ENCODE results near the gene DAZAP1. TPM values are rescaled to one million over a fixed set of nuclear protein-coding genes. Genes with fewer than 3 reads are reported as not detected.

The DAZAP1 gene
- polyA plus RNA-seq, 2 donors: 64.9 to 75.3 TPM

DNA sequence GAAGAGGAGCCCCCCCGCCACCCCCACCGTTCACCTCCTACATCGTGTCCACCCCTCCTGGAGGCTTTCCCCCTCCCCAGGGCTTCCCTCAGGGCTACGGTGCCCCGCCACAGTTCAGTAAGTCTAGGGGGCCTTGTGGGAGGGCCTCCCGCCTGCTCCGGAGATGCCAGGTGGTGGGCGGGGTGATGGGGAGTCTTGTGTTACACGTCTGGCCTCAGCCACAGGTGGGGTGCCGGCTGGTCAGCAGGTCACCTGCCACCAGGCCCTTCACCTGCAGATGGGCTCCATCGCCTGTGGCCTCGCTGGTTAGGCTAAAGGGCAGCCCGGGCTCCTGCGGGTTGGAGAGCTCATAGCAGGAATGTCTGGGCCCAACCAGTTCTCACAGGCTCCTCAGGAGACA is 22.9 kb downstream of the DAZAP1 start:
- 86 to 89% methylated on average over 14 of the region's 14 CpGs for WGBS, 2 donors

DNA sequence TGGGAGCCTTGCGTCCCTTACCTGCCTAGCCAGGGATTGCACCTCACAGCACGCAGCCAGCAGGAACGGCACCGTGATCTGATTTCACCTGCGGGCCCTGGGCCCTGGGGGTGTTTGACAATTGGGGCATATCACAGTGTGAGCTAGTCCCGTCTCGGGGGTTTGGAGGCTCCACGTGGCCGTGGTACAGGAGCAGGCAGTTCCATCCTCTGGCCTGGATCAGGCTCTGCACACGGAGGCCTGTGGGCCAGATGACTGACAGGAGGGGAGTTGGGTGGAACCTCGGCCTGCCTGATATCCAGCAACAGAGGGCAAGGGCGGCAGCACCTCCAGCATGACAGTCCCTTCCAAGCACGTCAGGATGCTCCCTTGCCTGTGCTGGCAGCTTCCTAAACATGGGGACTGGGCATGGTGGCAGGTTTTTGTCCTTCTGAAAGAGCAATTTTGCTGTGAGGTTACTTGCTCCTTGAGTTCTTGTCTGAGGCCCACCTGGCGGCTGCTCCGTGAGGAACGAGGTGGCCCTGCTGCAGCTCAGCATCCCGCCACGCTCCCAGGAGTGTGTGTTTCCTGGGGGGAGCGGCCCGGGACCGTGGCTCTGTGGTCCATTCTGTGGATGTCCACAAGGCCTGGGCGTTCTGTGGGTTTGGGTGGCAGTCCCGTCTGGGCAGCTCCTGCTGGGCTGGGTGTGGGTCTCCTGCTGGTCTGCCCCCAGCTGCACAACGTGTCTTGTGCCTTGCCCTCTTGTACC is 24.5 kb downstream of the DAZAP1 start:
- 87 to 92% methylated on average over 24 of the region's 24 CpGs for WGBS, 2 donors
- Histone ChIP-seq H3K4me3 (ENCODE audit: low read depth in 1 of 2, low read length in 2 of 2) (no peak overlapping the region), H3K36me3 (ENCODE audit: control insufficient read depth in 2 of 2, insufficient read depth in 2 of 2, low read length in 1 of 2) (peaks cover 11 to 62% of the 10 kb centered on the region in 2 donors), H3K27me3 (ENCODE audit: control insufficient read depth in 1 of 2, insufficient read depth in 2 of 2, low read length in 2 of 2) (no peaks in the 10 kb centered on the region), H3K4me1 (ENCODE audit: control insufficient read depth in 2 of 2, insufficient read depth in 2 of 2, low read length in 1 of 2) (peaks cover 0 to 4% of the 10 kb centered on the region in 2 donors), H3K9me3 (ENCODE audit: control insufficient read depth in 2 of 2, insufficient read depth in 1 of 2, low read depth in 1 of 2, low read length in 1 of 2) (no peaks in the 10 kb centered on the region), H3K27ac (ENCODE audit: low read depth in 2 of 2, low read length in 1 of 2) (no peak overlapping the region)

More for the DNA sequence above, 22.9 kb downstream of the DAZAP1 start:
- Histone ChIP-seq H3K4me1 (ENCODE audit: control insufficient read depth in 2 of 2, insufficient read depth in 2 of 2, low read length in 1 of 2) (peaks cover 1 to 2% of the 10 kb centered on the region in 2 donors), H3K27ac (ENCODE audit: low read depth in 2 of 2, low read length in 1 of 2) (no peak overlapping the region), H3K36me3 (ENCODE audit: control insufficient read depth in 2 of 2, insufficient read depth in 2 of 2, low read length in 1 of 2) (peaks cover 14 to 65% of the 10 kb centered on the region in 2 donors), H3K27me3 (ENCODE audit: control insufficient read depth in 1 of 2, insufficient read depth in 2 of 2, low read length in 2 of 2) (no peaks in the 10 kb centered on the region), H3K4me3 (ENCODE audit: low read depth in 1 of 2, low read length in 2 of 2) (no peak overlapping the region), H3K9me3 (ENCODE audit: control insufficient read depth in 2 of 2, insufficient read depth in 1 of 2, low read depth in 1 of 2, low read length in 1 of 2) (no peaks in the 10 kb centered on the region)

DNA sequence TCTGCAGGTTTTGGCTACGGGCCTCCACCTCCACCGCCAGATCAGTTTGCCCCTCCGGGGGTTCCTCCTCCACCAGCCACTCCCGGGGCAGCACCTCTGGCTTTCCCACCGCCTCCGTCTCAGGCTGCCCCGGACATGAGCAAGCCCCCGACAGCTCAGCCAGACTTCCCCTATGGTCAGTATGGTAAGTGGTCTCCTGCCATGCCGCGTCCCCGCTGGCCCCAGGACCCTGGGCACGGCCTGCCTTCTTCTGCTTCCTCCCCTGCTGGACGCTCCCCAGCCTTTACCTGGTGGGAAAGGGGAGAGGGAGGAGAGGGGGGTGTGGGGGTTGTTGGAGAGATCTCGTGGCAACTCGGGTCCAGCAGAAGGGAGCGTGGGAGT is 25.1 kb downstream of the DAZAP1 start:
- peaks cover 11 to 56% of the 10 kb centered on the region in 2 donors for H3K36me3 ChIP-seq (ENCODE audit: control insufficient read depth in 2 of 2, insufficient read depth in 2 of 2, low read length in 1 of 2)
- WGBS, 2 donors: 86 to 88% methylated on average over 16 of the region's 16 CpGs
- no peaks in the 10 kb centered on the region for H3K27me3 ChIP-seq (ENCODE audit: control insufficient read depth in 1 of 2, insufficient read depth in 2 of 2, low read length in 2 of 2)
- H3K9me3 ChIP-seq (ENCODE audit: control insufficient read depth in 2 of 2, insufficient read depth in 1 of 2, low read depth in 1 of 2, low read length in 1 of 2): no peaks in the 10 kb centered on the region
- peaks cover 0 to 4% of the 10 kb centered on the region in 2 donors for H3K4me1 ChIP-seq (ENCODE audit: control insufficient read depth in 2 of 2, insufficient read depth in 2 of 2, low read length in 1 of 2)
- no peak overlapping the region for H3K4me3 ChIP-seq (ENCODE audit: low read depth in 1 of 2, low read length in 2 of 2)
- no peak overlapping the region for H3K27ac ChIP-seq (ENCODE audit: low read depth in 2 of 2, low read length in 1 of 2)

DNA sequence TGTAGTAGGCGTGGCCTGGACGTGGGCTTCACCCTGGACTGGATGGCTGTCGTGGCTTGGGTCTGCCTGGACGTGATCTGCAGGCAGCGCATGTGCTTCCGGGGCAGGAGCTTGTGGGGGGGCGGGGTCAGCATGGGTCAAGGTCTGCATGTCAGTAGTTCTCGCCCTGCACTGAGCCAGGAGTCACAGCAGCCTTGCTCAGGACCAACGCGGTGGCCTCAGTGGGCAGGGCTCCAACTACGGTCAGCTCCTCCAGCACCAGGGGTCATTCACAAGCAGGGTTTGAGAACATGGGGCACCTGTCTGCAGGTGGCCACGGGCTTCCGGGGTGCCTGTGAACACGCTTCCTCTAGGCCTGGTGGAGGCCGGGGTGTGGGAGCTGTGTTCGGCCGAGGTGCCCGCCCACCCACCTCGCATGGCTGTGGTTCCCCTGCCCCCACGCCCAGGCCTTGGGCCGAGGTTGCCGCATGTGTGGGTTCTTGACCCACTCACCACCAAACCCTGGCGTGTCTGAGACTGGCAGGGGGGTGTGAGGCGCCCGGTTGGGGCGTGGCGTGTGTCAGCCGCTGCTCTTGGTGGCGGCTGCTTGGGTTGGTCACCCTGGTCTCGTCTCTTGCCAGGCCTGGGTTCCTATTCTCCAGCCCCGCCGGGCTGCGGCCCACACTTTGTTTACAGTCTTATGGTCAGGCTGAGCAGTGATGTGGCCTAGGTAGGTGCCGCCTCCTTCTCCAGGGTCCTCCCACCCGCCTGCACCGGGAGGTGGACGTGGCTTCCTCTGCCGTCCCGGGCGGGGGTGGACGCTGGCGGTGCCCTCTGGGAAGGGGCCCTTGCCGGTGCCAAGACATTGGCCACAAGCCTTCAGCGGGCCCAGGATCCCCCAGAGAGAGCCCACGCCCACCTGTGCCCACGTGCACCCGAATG is 26.0 kb downstream of the DAZAP1 start:
- Histone ChIP-seq H3K36me3 (ENCODE audit: control insufficient read depth in 2 of 2, insufficient read depth in 2 of 2, low read length in 1 of 2) (peaks cover 11 to 54% of the 10 kb centered on the region in 2 donors), H3K4me1 (ENCODE audit: control insufficient read depth in 2 of 2, insufficient read depth in 2 of 2, low read length in 1 of 2) (peaks cover 0 to 4% of the 10 kb centered on the region in 2 donors), H3K4me3 (ENCODE audit: low read depth in 1 of 2, low read length in 2 of 2) (no peak overlapping the region), H3K9me3 (ENCODE audit: control insufficient read depth in 2 of 2, insufficient read depth in 1 of 2, low read depth in 1 of 2, low read length in 1 of 2) (no peaks in the 10 kb centered on the region), H3K27me3 (ENCODE audit: control insufficient read depth in 1 of 2, insufficient read depth in 2 of 2, low read length in 2 of 2) (no peaks in the 10 kb centered on the region), H3K27ac (ENCODE audit: low read depth in 2 of 2, low read length in 1 of 2) (no peak overlapping the region)
- WGBS, 2 donors: 83 to 85% methylated on average over 47 of the region's 47 CpGs

DNA sequence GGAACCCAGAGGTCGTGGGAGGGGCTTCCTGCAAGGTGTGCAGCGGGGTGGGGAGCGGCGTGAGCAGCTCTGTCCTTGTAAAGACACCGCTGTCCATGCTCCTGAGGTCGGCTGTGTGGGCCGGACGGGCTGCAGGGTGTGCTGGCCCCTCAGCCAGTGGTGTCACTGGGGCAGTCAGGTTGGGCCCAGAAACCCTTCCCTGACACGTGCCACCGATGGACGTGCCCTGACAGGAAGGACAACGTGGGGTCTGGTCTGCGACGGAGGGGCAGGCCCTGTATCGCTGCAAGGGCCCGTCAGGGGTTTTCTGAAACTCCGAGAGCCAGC is 26.6 kb downstream of the DAZAP1 start:
- Histone ChIP-seq H3K4me3 (ENCODE audit: low read depth in 1 of 2, low read length in 2 of 2) (no peak overlapping the region), H3K9me3 (ENCODE audit: control insufficient read depth in 2 of 2, insufficient read depth in 1 of 2, low read depth in 1 of 2, low read length in 1 of 2) (no peaks in the 10 kb centered on the region), H3K27me3 (ENCODE audit: control insufficient read depth in 1 of 2, insufficient read depth in 2 of 2, low read length in 2 of 2) (no peaks in the 10 kb centered on the region), H3K4me1 (ENCODE audit: control insufficient read depth in 2 of 2, insufficient read depth in 2 of 2, low read length in 1 of 2) (peaks cover 0 to 4% of the 10 kb centered on the region in 2 donors), H3K36me3 (ENCODE audit: control insufficient read depth in 2 of 2, insufficient read depth in 2 of 2, low read length in 1 of 2) (peaks cover 11 to 51% of the 10 kb centered on the region in 2 donors), H3K27ac (ENCODE audit: low read depth in 2 of 2, low read length in 1 of 2) (no peak overlapping the region)
- 89 to 91% methylated on average over 17 of the region's 17 CpGs for WGBS, 2 donors

DNA sequence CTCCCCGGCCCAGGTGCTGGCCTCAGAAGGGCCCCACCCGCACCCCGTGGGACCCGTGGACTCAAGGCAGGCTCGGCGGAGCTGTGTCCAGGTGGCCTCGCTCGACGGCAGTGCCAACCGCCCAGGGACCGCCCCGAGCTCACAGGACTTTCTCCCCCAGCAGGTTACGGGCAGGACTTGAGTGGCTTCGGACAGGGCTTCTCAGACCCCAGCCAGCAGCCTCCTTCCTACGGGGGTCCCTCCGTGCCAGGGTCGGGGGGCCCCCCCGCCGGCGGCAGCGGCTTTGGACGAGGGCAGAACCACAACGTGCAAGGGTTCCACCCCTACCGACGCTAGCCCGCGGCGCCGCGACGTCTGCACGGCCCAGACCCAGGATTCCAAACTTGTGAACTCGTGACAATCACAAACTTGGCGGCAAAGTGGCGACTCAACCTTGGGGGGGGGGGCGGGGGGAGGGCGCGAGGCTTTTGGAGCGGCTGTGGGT is 27.2 kb downstream of the DAZAP1 start:
- H3K4me3 ChIP-seq (ENCODE audit: low read depth in 1 of 2, low read length in 2 of 2): no peak overlapping the region
- peaks cover 11 to 49% of the 10 kb centered on the region in 2 donors for H3K36me3 ChIP-seq (ENCODE audit: control insufficient read depth in 2 of 2, insufficient read depth in 2 of 2, low read length in 1 of 2)
- no peak overlapping the region for H3K27ac ChIP-seq (ENCODE audit: low read depth in 2 of 2, low read length in 1 of 2)
- H3K4me1 ChIP-seq (ENCODE audit: control insufficient read depth in 2 of 2, insufficient read depth in 2 of 2, low read length in 1 of 2): peaks cover 2 to 9% of the 10 kb centered on the region in 2 donors
- no peaks in the 10 kb centered on the region for H3K9me3 ChIP-seq (ENCODE audit: control insufficient read depth in 2 of 2, insufficient read depth in 1 of 2, low read depth in 1 of 2, low read length in 1 of 2)
- H3K27me3 ChIP-seq (ENCODE audit: control insufficient read depth in 1 of 2, insufficient read depth in 2 of 2, low read length in 2 of 2): no peaks in the 10 kb centered on the region
- 84 to 87% methylated on average over 39 of the region's 39 CpGs for WGBS, 2 donors

DNA sequence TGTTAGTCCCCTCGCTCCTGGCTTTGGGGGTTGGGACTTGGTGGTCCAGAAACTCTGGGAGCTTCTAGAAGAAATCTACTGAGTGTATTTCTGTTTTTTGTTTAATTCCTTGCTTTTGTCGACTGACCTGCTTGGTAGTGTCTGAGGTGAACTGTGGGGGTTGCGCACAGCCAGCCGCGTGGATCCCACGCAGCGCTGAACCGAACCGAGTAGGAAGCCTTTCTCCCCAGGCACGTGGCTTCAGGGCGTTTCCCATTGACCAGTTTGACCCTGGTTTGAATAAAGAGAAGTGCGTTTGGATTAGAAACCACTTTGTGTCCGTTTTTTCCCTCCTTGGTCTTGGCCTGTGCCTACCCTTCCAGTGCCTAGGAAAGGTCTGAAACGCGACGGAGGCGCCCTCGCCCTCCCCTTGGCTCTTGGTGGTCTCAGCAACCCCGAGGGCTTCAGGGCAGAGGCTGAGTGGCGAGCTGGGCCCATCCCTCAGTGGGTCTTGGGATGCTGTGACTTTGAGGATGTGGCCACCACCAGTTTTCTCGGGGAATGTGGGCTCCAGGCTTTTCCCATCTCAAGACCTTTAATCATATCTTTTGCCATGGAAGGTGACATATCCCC is 28.1 kb downstream of the DAZAP1 start:
- no peaks in the 10 kb centered on the region for H3K9me3 ChIP-seq (ENCODE audit: control insufficient read depth in 2 of 2, insufficient read depth in 1 of 2, low read depth in 1 of 2, low read length in 1 of 2)
- H3K4me1 ChIP-seq (ENCODE audit: control insufficient read depth in 2 of 2, insufficient read depth in 2 of 2, low read length in 1 of 2): peaks cover 6 to 11% of the 10 kb centered on the region in 2 donors
- H3K27me3 ChIP-seq (ENCODE audit: control insufficient read depth in 1 of 2, insufficient read depth in 2 of 2, low read length in 2 of 2): no peaks in the 10 kb centered on the region
- no peak overlapping the region for H3K4me3 ChIP-seq (ENCODE audit: low read depth in 1 of 2, low read length in 2 of 2)
- no peak overlapping the region for H3K27ac ChIP-seq (ENCODE audit: low read depth in 2 of 2, low read length in 1 of 2)
- 84 to 88% methylated on average over 21 of the region's 21 CpGs for WGBS, 2 donors
- H3K36me3 ChIP-seq (ENCODE audit: control insufficient read depth in 2 of 2, insufficient read depth in 2 of 2, low read length in 1 of 2): peaks cover 8 to 48% of the 10 kb centered on the region in 2 donors

DNA sequence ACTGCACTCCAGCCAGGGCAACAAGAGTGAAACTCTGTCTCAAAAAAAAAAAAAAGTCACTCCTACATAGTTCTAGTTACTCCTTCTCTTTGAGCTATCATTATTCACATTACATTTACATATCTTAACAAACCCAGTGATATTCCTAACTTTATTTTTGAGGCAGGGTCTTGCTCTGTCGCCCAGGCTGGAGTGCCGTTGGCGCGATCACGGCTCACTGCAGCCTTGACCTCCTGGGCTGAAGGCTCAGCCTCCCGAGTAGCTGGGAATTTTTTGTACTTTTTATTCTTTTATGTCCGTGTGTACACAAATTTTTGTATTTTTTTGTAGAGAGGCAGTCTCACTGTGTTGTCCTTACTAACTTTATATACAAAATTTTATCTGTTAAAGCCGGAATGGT is 30.2 kb downstream of the DAZAP1 start:
- Histone ChIP-seq H3K27ac (ENCODE audit: low read depth in 2 of 2, low read length in 1 of 2) (peak overlapping the region in 1 of 2 donors; percentile 51), H3K4me1 (ENCODE audit: control insufficient read depth in 2 of 2, insufficient read depth in 2 of 2, low read length in 1 of 2) (peaks cover 7 to 11% of the 10 kb centered on the region in 2 donors), H3K4me3 (ENCODE audit: low read depth in 1 of 2, low read length in 2 of 2) (no peak overlapping the region), H3K27me3 (ENCODE audit: control insufficient read depth in 1 of 2, insufficient read depth in 2 of 2, low read length in 2 of 2) (no peaks in the 10 kb centered on the region), H3K9me3 (ENCODE audit: control insufficient read depth in 2 of 2, insufficient read depth in 1 of 2, low read depth in 1 of 2, low read length in 1 of 2) (no peaks in the 10 kb centered on the region), H3K36me3 (ENCODE audit: control insufficient read depth in 2 of 2, insufficient read depth in 2 of 2, low read length in 1 of 2) (peaks cover 10 to 51% of the 10 kb centered on the region in 2 donors)
- 44 to 50% methylated on average over 8 of the region's 8 CpGs for WGBS, 2 donors
